B cell (primary cell): ENCODE measurements around the gene COQ3. TPM values are rescaled to one million over a fixed set of nuclear protein-coding genes. Genes with fewer than 3 reads are reported as not detected.

ENCODE experiments used
- ATAC-seq: fragments of 200-7000 bp; cut with Tn5 transposase; one replicate; pipeline ENCODE4 v1.10.0; 2021; ENCODE audit warnings: low read depth, mild to moderate bottlenecking, moderate number of reproducible peaks, moderate library complexity
- CTCF ChIA-PET: fragments of 350-600 bp; sonication (Branson Sonifier 250); formaldehyde crosslinking; loops from one replicate; lab custom pipeline; 2021; ENCODE audit warnings: antibody characterized with exemption, inconsistent platforms; lab: Charles Lee
- POLR2A ChIA-PET: fragments of 350-600 bp; sonication (Branson Sonifier 250); formaldehyde crosslinking; loops from one replicate; lab custom pipeline; 2021; ENCODE audit warnings: antibody characterized with exemption; lab: Charles Lee
- DNase-seq: peaks from one replicate; pipeline ENCODE4 v3.0.0; 2013
- H2AFZ ChIP-seq: 2 replicates; pipeline ENCODE4 v1.6.1; 2012; ENCODE audit warnings: mild to moderate bottlenecking, low read depth, low read length; ENCODE audit not compliant: insufficient read depth, poor library complexity, severe bottlenecking
- H3K27ac ChIP-seq, 2 donors: 1 replicate in 1 of 2; 2 replicates in 1 of 2; pipeline ENCODE4 v1.5.1; 2012 to 2013; ENCODE audit warnings: low read length in 2 of 2, mild to moderate bottlenecking in 2 of 2, moderate library complexity in 1 of 2
- H3K27me3 ChIP-seq, 4 experiments: fragments of 200-600 bp in 1 of 4; sonication (generic) in 1 of 4; replicated peaks in 1 of 4; 1 replicate in 2 of 4; 2 replicates in 2 of 4; pipeline versions ENCODE4 v1.6.1 to v1.7.0; 2013 to 2016; ENCODE audit warnings: low read length in 3 of 4, mild to moderate bottlenecking in 2 of 4, mixed read lengths in 1 of 4, moderate library complexity in 1 of 4; ENCODE audit not compliant: insufficient read depth in 4 of 4, control insufficient read depth in 3 of 4; ENCODE audit errors: control extremely low read depth in 1 of 4
- H3K36me3 ChIP-seq, 2 experiments: replicated peaks in 1 of 2; 1 replicate in 1 of 2; 2 replicates in 1 of 2; pipeline versions ENCODE4 v1.6.1 to v1.7.1; 2013; ENCODE audit warnings: low read length in 1 of 2; ENCODE audit not compliant: insufficient read depth in 2 of 2, control insufficient read depth in 1 of 2; ENCODE audit errors: control extremely low read depth in 1 of 2, extremely low read depth in 1 of 2
- H3K4me1 ChIP-seq, 2 donors: fragments of 200-600 bp in 1 of 2; sonication (generic) in 1 of 2; 1 replicate in 1 of 2; 2 replicates in 1 of 2; pipeline versions ENCODE4 v1.5.1 to v1.6.1; 2013 to 2017; ENCODE audit warnings: low read length in 2 of 2; ENCODE audit not compliant: control insufficient read depth in 2 of 2, insufficient read depth in 2 of 2
- H3K4me2 ChIP-seq: replicated peaks from 2 replicates; pipeline ENCODE3; 2012; ENCODE audit warnings: mild to moderate bottlenecking, low read depth, low read length; ENCODE audit not compliant: poor library complexity, severe bottlenecking
- H3K4me3 ChIP-seq, 5 experiments: fragments of 200-600 bp in 1 of 5; sonication (generic) in 1 of 5; 1 replicate in 3 of 5; 2 replicates in 2 of 5; pipeline versions ENCODE4 v1.5.1 to v1.7.0; 2011 to 2016; ENCODE audit warnings: low read length in 4 of 5, mild to moderate bottlenecking in 4 of 5, low read depth in 2 of 5, control low read depth in 1 of 5, moderate library complexity in 1 of 5; ENCODE audit not compliant: insufficient read depth in 1 of 5; ENCODE audit errors: control extremely low read depth in 1 of 5, extremely low read depth in 1 of 5
- H3K79me2 ChIP-seq: fragments of 200-600 bp; sonication (generic); one replicate; pipeline ENCODE4 v1.6.0; 2016; ENCODE audit warnings: low read length; ENCODE audit not compliant: control insufficient read depth, insufficient read depth
- H3K9ac ChIP-seq: fragments of 200-600 bp; sonication (generic); 2 replicates; pipeline ENCODE4 v1.6.1; 2017; ENCODE audit warnings: mild to moderate bottlenecking, low read length, moderate library complexity
- H3K9me3 ChIP-seq, 3 donors: one replicate each; pipeline versions ENCODE4 v1.6.1 to v1.7.1; 2013; ENCODE audit warnings: low read length in 2 of 3; ENCODE audit not compliant: control insufficient read depth in 2 of 3, insufficient read depth in 1 of 3; ENCODE audit errors: control extremely low read depth in 1 of 3
- H4K20me1 ChIP-seq: 2 replicates; pipeline ENCODE4 v1.6.0; 2012; ENCODE audit warnings: mild to moderate bottlenecking, low read length; ENCODE audit not compliant: insufficient read depth, control insufficient read depth, poor library complexity, severe bottlenecking
- H3K27ac Mint-ChIP-seq: one replicate; pipeline ENCODE4 v1.8.0; 2021; ENCODE audit warnings: mixed read lengths
- H3K27me3 Mint-ChIP-seq: one replicate; pipeline ENCODE4 v1.8.0; 2021; ENCODE audit warnings: mixed read lengths
- H3K4me1 Mint-ChIP-seq: one replicate; pipeline ENCODE4 v1.8.0; 2021; ENCODE audit warnings: mixed read lengths
- H3K4me3 Mint-ChIP-seq: one replicate; pipeline ENCODE4 v1.8.0; 2021; ENCODE audit warnings: mixed read lengths
- H3K9me3 Mint-ChIP-seq: one replicate; pipeline ENCODE4 v1.8.0; 2022; ENCODE audit warnings: mixed read lengths; ENCODE audit not compliant: insufficient read depth
- EZH2 ChIP-seq: IDR thresholded peaks from 2 replicates; pipeline ENCODE4 v1.6.1; 2012; ENCODE audit warnings: borderline replicate concordance, low read depth, mild to moderate bottlenecking, moderate library complexity, low read length; ENCODE audit not compliant: insufficient read depth, poor library complexity, severe bottlenecking
- WGBS: methylation state at CpG from one replicate; pipeline ENCODE4 v1.1.5; 2013; ENCODE audit warnings: missing lambda C conversion rate; ENCODE audit not compliant: insufficient coverage; 5-methylcytosine and 5-hydroxymethylcytosine counted together
- intact Hi-C: fragments of 100-400 bp; cut with micrococcal nuclease; formaldehyde crosslinking; loops from one replicate; pipeline ENCODE4 v1.10.0; 2022
- polyA plus RNA-seq: library from polyadenylated mRNA; depleted of rRNA; stranded (reverse); fragments of >200 nt; gene quantifications from 2 replicates; pipeline ENCODE4 v1.2.3, GENCODE V29; 2012
- total RNA-seq, 2 donors: library from RNA; stranded (reverse); fragments of 120-200 nt in 1 of 2; gene quantifications; 1 replicate in 1 of 2; 2 replicates in 1 of 2; pipeline versions ENCODE4 v1.2.3 to v1.2.4, GENCODE V29; 2013 to 2022
- TF ChIP-seq, protein P1 (sequence below): fragments of 200-600 bp; IDR thresholded peaks from one replicate; pipeline ENCODE4 v1.8.0; 2022; ENCODE audit warnings: antibody characterized with exemption, mild to moderate bottlenecking

The COQ3 gene
- total and polyA plus RNA-seq, 2 donors (not counting 1 experiment from before 2014, with no cell fraction given): 2.9 to 3.1 TPM

DNA sequence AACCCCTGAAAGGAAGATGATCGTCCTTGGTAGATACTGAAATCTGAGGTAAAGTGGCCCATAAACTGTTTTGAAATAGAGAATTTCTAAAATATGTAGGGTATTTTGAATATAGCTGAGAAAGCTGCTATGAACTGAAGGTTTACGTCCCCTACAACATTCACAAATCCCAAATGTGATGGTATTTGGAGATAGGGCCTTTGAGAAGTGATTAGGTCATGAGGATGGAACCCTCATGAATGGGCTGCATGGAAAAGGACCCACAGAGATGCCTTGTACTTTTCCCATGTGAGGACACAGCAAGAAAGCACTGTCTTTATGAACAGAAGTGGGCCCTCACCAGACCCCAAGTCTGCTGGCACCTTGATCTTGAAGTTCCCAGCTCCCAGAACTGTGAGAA is 37.9 kb upstream of the COQ3 start:
- H3K79me2 ChIP-seq: peaks cover 8% of the 10 kb centered on the region
- no peak overlapping the region for H3K9ac ChIP-seq
- no peaks in the 10 kb centered on the region for H3K9me3 ChIP-seq
- peaks cover 0 to under 1% of the 10 kb centered on the region in 2 donors for H3K4me1 ChIP-seq
- DNase-seq (no peak), ATAC-seq (no peak)
- intact Hi-C loops: no loop called here
- TF ChIP-seq EZH2: no peak
- H3K4me3 Mint-ChIP-seq: no peak overlapping the region
- no peaks in the 10 kb centered on the region for H4K20me1 ChIP-seq
- no peak overlapping the region for H2AFZ ChIP-seq
- no peaks in the 10 kb centered on the region for H3K27me3 ChIP-seq
- H3K4me1 Mint-ChIP-seq: peaks cover 11% of the 10 kb centered on the region
- peaks cover 0 to 1% of the 10 kb centered on the region in 2 experiments for H3K36me3 ChIP-seq
- H3K27ac ChIP-seq: no peak overlapping the region
- WGBS: no CpG with 5 or more reads among the region's 2 CpGs
- POLR2A ChIA-PET: interaction anchor here (0.6 kb wide), 1 partner anchor 42 kb away, joined by 3 read pairs; no protein-coding TSS in a partner anchor
- H3K9me3 Mint-ChIP-seq: no peaks in the 10 kb centered on the region
- H3K27me3 Mint-ChIP-seq: no peaks in the 10 kb centered on the region
- H3K4me2 ChIP-seq: no peak overlapping the region
- CTCF ChIA-PET: interaction anchor here (1.0 to 1.1 kb wide), 2 partner anchors 14 to 36 kb away, joined by 3 to 4 read pairs; no protein-coding TSS in a partner anchor
- no peak overlapping the region for H3K4me3 ChIP-seq
- H3K27ac Mint-ChIP-seq: no peak overlapping the region

DNA sequence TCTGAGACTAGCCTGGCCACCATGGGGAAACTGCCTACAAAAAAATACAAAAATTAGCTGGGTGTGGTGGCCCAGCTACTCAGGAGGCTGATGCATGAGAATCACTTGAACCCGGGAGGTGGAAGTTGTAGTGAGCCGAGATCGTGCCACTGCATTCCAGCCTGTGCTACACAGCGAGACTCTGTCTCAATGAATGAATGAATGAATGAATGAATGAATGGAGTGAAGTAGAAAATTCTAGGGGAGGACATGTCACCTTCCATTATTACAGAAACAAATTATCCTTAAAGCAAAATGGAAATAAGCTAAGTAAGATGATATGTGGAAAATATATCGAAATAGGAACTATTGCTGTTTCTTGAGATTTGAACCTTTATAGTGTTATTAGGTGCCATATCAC is 34.0 kb upstream of the COQ3 start:
- H3K9ac ChIP-seq: no peak overlapping the region

More for the DNA sequence above, 34.0 kb upstream of the COQ3 start:
- no peak overlapping the region for H3K4me3 Mint-ChIP-seq
- ATAC-seq: no peak
- H3K27me3 Mint-ChIP-seq: no peaks in the 10 kb centered on the region
- peaks cover 21 to 25% of the 10 kb centered on the region in 2 donors for H3K4me1 ChIP-seq
- H3K9me3 Mint-ChIP-seq: no peaks in the 10 kb centered on the region
- H3K27ac ChIP-seq: no peak overlapping the region
- CTCF ChIA-PET: interaction anchor here (0.6 kb wide), 1 partner anchor 97 kb away, joined by 3 read pairs; no protein-coding TSS in a partner anchor
- WGBS: 84% methylated on average over 3 of the region's 5 CpGs
- H4K20me1 ChIP-seq: peaks cover 16% of the 10 kb centered on the region
- H3K79me2 ChIP-seq: peaks cover 36% of the 10 kb centered on the region
- H3K27ac Mint-ChIP-seq: no peak overlapping the region
- H3K4me3 ChIP-seq: no peak overlapping the region
- peaks cover 2 to 6% of the 10 kb centered on the region in 2 experiments for H3K36me3 ChIP-seq
- H3K9me3 ChIP-seq: no peaks in the 10 kb centered on the region
- POLR2A ChIA-PET: no interaction called here
- H2AFZ ChIP-seq: no peak overlapping the region
- peaks cover 37% of the 10 kb centered on the region for H3K4me1 Mint-ChIP-seq
- H3K27me3 ChIP-seq: no peaks in the 10 kb centered on the region
- TF ChIP-seq EZH2: no peak
- TF ChIP-seq, protein P1, sequence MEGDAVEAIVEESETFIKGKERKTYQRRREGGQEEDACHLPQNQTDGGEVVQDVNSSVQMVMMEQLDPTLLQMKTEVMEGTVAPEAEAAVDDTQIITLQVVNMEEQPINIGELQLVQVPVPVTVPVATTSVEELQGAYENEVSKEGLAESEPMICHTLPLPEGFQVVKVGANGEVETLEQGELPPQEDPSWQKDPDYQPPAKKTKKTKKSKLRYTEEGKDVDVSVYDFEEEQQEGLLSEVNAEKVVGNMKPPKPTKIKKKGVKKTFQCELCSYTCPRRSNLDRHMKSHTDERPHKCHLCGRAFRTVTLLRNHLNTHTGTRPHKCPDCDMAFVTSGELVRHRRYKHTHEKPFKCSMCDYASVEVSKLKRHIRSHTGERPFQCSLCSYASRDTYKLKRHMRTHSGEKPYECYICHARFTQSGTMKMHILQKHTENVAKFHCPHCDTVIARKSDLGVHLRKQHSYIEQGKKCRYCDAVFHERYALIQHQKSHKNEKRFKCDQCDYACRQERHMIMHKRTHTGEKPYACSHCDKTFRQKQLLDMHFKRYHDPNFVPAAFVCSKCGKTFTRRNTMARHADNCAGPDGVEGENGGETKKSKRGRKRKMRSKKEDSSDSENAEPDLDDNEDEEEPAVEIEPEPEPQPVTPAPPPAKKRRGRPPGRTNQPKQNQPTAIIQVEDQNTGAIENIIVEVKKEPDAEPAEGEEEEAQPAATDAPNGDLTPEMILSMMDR: no peak
- H3K4me2 ChIP-seq: no peak overlapping the region
- intact Hi-C loops: loop anchor here (2.0 kb wide), 1 partner anchor 99 kb away; no protein-coding TSS in a partner anchor
- DNase-seq: no peak
